ENCODE results near the gene TTLL11. TPM values are rescaled to one million over a fixed set of nuclear protein-coding genes. Genes with fewer than 3 reads are reported as not detected.

The TTLL11 gene
- total and polyA plus RNA-seq, 8 donors = 3.4 to 7.5 (median 5.5) TPM

DNA sequence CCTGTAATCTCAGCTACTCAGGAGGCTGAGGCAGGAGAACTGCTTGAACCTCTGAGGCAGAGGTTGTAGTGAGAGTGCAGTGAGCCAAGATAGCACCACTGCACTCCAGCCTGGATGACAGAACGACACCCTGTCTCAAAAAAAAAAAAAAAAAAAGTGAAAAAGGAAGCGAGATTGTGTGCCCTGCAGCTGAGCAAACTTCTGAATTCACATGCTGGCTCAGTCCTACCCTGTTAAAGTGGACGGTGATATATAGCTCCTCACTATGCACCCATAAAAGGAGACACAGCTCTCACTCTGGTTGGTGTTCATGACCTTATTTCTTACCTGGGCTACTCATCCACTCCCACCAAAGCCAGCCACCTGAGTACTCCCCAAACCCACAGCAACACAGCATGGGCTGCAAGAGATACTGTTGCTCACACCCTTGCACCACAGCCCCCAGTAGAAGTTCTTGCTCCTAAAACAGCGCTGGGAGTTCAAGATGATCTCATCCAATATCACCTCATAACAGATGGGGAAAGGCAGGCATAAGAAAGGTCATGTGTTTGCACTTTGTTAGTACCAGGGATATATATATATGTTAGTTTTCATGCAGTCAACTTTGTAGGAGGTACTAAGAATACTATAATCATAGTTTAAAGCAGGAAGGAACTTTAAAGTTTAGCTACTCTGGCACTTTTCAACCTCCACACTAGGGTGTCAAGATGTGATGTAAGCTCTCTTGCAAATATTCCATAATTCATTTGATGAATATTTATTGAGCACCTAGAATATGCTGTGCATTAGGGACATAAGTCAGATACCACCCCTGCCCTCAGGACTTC lies 4.0 kb downstream of the TTLL11 start:
- ATAC-seq (peak; percentile 56 to 62 (median 60)), DNase-seq (peak in 4 of 6 donors; percentile 53 to 77 (median 69)), FAIRE-seq (no peak)
- 22 to 51% methylated on average over 3 to 4 of the region's 4 CpGs for WGBS, 2 donors
- H3K4me3 ChIP-seq = no peak overlapping the region
- TF ChIP-seq, protein P1, sequence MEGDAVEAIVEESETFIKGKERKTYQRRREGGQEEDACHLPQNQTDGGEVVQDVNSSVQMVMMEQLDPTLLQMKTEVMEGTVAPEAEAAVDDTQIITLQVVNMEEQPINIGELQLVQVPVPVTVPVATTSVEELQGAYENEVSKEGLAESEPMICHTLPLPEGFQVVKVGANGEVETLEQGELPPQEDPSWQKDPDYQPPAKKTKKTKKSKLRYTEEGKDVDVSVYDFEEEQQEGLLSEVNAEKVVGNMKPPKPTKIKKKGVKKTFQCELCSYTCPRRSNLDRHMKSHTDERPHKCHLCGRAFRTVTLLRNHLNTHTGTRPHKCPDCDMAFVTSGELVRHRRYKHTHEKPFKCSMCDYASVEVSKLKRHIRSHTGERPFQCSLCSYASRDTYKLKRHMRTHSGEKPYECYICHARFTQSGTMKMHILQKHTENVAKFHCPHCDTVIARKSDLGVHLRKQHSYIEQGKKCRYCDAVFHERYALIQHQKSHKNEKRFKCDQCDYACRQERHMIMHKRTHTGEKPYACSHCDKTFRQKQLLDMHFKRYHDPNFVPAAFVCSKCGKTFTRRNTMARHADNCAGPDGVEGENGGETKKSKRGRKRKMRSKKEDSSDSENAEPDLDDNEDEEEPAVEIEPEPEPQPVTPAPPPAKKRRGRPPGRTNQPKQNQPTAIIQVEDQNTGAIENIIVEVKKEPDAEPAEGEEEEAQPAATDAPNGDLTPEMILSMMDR (IDR thresholded peaks at IDR 0.05) = no peak
- intact Hi-C loops (cut with DNase I) = no loop called here
- peaks cover 21 to 38% (median 31%) of the 10 kb centered on the region in 3 donors for H3K4me1 ChIP-seq
- H3K27me3 ChIP-seq = no peaks in the 10 kb centered on the region
- H3K36me3 ChIP-seq = no peaks in the 10 kb centered on the region
- peak overlapping the region in 3 of 4 donors; percentile 39 to 66 (median 44) for H3K27ac ChIP-seq
- H3K9me3 ChIP-seq = no peaks in the 10 kb centered on the region

DNA sequence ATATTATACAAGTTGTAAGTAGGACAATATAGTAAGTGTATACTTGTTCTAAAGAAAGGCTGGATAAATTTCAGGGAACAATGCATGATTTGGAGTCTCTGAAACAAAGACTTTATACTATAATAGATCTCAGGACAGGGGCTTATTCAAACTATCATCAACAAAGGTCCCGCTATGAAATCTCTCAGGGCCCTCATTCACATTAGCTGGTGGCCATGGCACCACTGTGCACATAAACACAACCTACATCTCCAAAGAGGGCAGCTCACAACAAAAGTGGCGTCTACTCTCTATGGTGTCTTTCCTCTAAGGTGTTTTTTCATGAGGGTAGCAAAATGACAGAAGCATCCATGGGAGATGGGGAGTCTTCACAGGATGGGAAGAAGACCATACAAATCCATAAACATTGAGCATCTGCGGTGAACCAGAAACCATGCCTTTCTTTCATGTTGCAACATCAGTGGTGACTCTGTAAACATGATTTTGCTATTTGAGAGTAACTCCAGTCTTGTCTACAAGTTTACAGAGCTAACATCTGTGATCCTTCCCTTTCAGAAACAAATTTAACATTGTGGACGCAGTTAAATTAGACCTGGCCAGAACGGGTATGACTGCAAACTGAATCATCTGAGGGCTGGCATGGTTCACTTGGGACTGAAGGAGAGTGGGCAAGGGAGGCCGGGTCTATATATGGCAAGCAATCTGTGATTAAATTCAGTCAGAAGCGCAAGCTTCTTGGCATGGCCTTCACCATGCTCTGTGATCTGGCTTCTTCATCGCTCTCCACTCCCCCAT lies 5.5 kb downstream of the TTLL11 start:
- intact Hi-C loops (cut with DNase I) = no loop called here
- TF ChIP-seq, protein P1 (IDR thresholded peaks at IDR 0.05) = no peak
- H3K4me1 ChIP-seq = peaks cover 21 to 38% (median 31%) of the 10 kb centered on the region in 3 donors
- FAIRE-seq (no peak), ATAC-seq (peak in 3 of 4 donors; percentile 7 to 18 (median 15)), DNase-seq (peak in 1 of 6 donors; percentile 40)
- whole genome bisulfite sequencing, 2 donors = 58 to 62% methylated on average over 8 of the region's 8 CpGs
- H3K9me3 ChIP-seq = no peaks in the 10 kb centered on the region
- H3K27me3 ChIP-seq = no peaks in the 10 kb centered on the region
- H3K27ac ChIP-seq = peak overlapping the region in 3 of 4 donors; percentile 6 to 35 (median 6)
- no peak overlapping the region for H3K4me3 ChIP-seq
- H3K36me3 ChIP-seq = no peaks in the 10 kb centered on the region

DNA sequence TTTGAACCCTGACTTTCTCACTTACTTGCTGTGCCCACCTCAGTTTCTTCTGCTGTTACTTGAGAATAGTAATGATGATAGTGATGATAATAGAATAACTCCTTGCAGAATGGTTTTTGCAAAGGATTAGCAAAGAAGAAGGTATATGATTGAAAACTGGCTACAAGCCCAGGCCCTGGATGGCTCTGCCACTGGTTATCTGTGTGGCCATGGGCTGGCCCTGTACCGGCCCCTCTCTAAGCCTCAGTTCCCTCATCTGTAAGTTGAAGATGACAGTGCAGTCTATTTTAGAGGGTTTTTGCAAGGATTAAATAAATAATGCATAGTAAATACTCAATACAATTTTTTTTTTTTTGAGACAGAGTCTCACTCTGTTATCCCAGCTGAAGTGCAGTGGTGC lies 6.2 kb downstream of the TTLL11 start:
- 66 to 70% methylated on average over 1 of the region's 1 CpG for WGBS, 2 donors
- no peak for FAIRE-seq
- DNase-seq = no peak
- TF ChIP-seq, protein P1 (IDR thresholded peaks at IDR 0.05) = no peak
- no peaks in the 10 kb centered on the region for H3K27me3 ChIP-seq
- intact Hi-C loops (cut with DNase I) = no loop called here
- no peak overlapping the region for H3K27ac ChIP-seq
- H3K4me1 ChIP-seq = peaks cover 21 to 33% (median 30%) of the 10 kb centered on the region in 3 donors
- H3K9me3 ChIP-seq = no peaks in the 10 kb centered on the region
- no peak overlapping the region for H3K4me3 ChIP-seq
- ATAC-seq = no peak
- no peaks in the 10 kb centered on the region for H3K36me3 ChIP-seq

DNA sequence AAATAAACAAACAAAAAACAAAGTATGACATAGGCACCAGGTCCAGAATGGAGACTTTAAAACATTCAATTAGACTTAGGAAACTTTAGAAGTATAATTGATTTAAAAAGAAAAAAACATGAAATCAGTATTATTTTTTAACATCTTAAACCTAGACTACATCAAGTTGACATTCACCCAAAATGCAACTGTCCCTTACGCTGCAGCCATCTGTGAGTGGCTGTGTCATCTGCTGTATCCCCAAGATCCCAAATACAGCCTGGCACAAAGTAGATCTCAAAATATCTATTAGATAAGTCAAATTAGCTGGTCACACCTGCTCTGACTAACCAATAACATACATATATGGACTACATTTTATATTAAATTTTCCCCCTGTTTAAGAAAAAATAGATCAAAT lies 7.8 kb downstream of the TTLL11 start:
- Histone ChIP-seq H3K4me1 (peaks cover 14 to 29% (median 24%) of the 10 kb centered on the region in 3 donors), H3K27ac (no peak overlapping the region), H3K27me3 (no peaks in the 10 kb centered on the region), H3K9me3 (no peaks in the 10 kb centered on the region), H3K4me3 (no peak overlapping the region), H3K36me3 (no peaks in the 10 kb centered on the region)
- DNase-seq (no peak), FAIRE-seq (no peak), ATAC-seq (no peak)
- intact Hi-C loops (cut with DNase I) = no loop called here
- 92 to 100% methylated on average over 1 of the region's 1 CpG for WGBS, 2 donors
- TF ChIP-seq, protein P1 (IDR thresholded peaks at IDR 0.05) = no peak

All from pancreas (tissue), 10 donors.